ENCODE results near the gene CALML3. TPM values are rescaled to one million over a fixed set of nuclear protein-coding genes. Genes with fewer than 3 reads are reported as not detected.
"Not testable (repeated sequence)": the region's sequence is repeated elsewhere in the genome, so short reads cannot be mapped to it uniquely, and the experiment has no call there.

The CALML3 gene
- total and polyA plus RNA-seq, 2 donors: not detected

- no peak for DNase-seq (ENCODE audit: extremely low spot score)
- WGBS: 84% methylated on average over 15 of the region's 15 CpGs
- no peak overlapping the region for H3K27ac ChIP-seq (ENCODE audit: low read depth)
- no peak overlapping the region for H3K4me3 ChIP-seq (ENCODE audit: low read depth, low read length)
- no peaks in the 10 kb centered on the region for H3K4me1 ChIP-seq (ENCODE audit: insufficient read depth)
- H3K36me3 ChIP-seq (ENCODE audit: insufficient read depth): no peaks in the 10 kb centered on the region
These were observed 27.0 kb downstream of the CALML3 start for GRCh38 chr10:5551531-5552375.

DNA sequence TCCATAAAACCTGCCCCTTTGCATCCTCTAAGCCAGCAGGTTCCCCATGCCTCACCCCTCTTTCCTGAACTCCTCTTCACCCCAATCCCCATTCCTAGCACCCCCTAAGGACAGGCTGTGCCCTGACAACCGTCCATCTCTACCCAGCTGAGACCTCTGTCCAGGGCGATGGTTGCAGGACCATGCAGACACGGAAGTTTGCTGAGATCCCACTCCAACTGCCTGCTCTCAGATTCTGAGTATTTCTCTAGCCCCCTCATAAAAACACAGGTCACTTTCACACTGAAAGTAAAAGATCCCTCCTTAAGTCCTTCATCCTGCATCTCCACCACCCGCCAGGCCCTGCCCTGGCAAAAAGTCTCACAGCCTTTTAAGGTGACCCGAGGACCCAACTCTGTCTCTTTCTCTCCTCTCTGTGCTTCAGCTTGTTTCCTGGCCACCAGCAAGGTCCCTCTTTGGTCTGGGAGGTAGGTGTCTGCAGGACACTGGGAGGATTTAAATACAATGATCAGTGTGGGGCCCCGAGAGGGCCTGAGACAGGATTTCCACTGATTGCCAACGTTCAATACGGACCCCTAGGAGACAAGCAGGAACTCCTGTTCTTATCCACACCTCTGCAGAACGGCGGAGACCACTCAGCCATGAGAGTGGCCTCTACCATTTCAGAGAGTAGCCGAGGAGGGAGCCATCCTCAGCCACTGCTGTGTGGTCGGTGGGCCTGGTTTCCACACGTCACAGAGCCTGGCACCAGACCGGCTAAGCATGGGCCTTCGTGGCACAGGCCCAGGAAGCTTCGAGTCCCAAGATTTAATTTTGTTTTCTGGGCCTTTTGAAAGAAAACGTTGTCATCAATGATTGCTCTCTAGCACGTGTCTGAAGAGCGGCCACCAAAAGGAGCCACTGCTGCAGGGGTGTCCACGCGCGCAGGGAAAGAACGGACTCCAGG lies 27.9 kb downstream of the CALML3 start:
- no peak overlapping the region for H3K4me3 ChIP-seq (ENCODE audit: low read depth, low read length)
- H3K27ac ChIP-seq (ENCODE audit: low read depth): no peak overlapping the region
- no peaks in the 10 kb centered on the region for H3K36me3 ChIP-seq (ENCODE audit: insufficient read depth)
- no peaks in the 10 kb centered on the region for H3K4me1 ChIP-seq (ENCODE audit: insufficient read depth)
- no peak for DNase-seq (ENCODE audit: extremely low spot score)
- WGBS: 87% methylated on average over 23 of the region's 23 CpGs

GRCh38 chr10:5553400-5554170 lies 28.8 kb downstream of the CALML3 start:
- 80% methylated on average over 17 of the region's 17 CpGs for WGBS
- DNase-seq (ENCODE audit: extremely low spot score): no peak
- Histone ChIP-seq H3K4me1 (ENCODE audit: insufficient read depth) (no peaks in the 10 kb centered on the region), H3K36me3 (ENCODE audit: insufficient read depth) (no peaks in the 10 kb centered on the region), H3K27ac (ENCODE audit: low read depth) (no peak overlapping the region), H3K4me3 (ENCODE audit: low read depth, low read length) (no peak overlapping the region)

GRCh38 chr10:5555021-5555510 lies 30.3 kb downstream of the CALML3 start:
- no peak for DNase-seq (ENCODE audit: extremely low spot score)
- WGBS: 77% methylated on average over 19 of the region's 19 CpGs
- Histone ChIP-seq H3K4me3 (ENCODE audit: low read depth, low read length) (no peak overlapping the region), H3K36me3 (ENCODE audit: insufficient read depth) (no peaks in the 10 kb centered on the region), H3K27ac (ENCODE audit: low read depth) (no peak overlapping the region), H3K4me1 (ENCODE audit: insufficient read depth) (no peaks in the 10 kb centered on the region)

DNA sequence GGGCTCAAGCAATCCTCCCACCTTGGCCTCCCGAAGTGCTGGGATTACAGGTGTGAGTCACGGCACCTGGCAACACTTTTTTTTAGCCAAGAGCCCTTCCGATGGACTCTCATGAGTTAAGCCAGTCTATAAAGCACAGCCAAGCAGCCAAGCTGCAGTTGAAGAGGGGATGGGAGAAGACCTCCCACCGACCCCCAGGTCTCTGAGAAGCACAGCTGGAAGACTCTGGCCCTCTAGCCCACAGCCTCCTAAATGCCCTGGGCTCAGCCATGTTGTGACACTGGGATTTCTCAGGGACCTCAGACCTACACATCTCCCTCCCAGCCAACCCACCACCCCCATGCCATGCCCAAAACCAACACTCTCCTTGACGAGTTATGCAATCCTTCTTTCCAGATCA lies 31.1 kb downstream of the CALML3 start:
- Histone ChIP-seq H3K36me3 (ENCODE audit: insufficient read depth) (no peaks in the 10 kb centered on the region), H3K27ac (ENCODE audit: low read depth) (no peak overlapping the region), H3K4me3 (ENCODE audit: low read depth, low read length) (no peak overlapping the region), H3K4me1 (ENCODE audit: insufficient read depth) (no peaks in the 10 kb centered on the region)
- no peak for DNase-seq (ENCODE audit: extremely low spot score)
- WGBS: 91% methylated on average over 5 of the region's 5 CpGs

DNA sequence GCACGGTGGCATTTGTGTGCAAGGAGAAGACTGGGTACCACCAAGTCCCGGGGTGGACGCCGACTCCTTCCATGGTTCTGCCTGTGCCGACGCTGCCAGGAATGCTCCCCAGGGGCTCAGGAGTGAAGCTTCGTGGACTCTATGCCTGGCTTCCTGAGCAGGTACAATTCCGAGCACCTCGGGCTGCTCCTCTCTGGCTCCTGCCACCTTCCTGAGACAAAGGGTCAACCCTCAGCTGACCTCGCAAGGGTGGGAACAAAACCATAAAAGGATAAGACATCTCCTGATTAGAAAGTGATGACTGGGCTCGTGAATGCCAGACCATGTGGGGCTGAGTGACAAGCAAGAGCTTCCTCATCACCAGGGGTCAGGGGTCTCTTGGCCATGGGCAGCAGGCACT lies 31.8 kb downstream of the CALML3 start:
- H3K4me1 ChIP-seq (ENCODE audit: insufficient read depth): no peaks in the 10 kb centered on the region
- no peak overlapping the region for H3K4me3 ChIP-seq (ENCODE audit: low read depth, low read length)
- H3K27ac ChIP-seq (ENCODE audit: low read depth): no peak overlapping the region
- DNase-seq (ENCODE audit: extremely low spot score): no peak
- WGBS: 86% methylated on average over 11 of the region's 11 CpGs
- H3K36me3 ChIP-seq (ENCODE audit: insufficient read depth): no peaks in the 10 kb centered on the region

DNA sequence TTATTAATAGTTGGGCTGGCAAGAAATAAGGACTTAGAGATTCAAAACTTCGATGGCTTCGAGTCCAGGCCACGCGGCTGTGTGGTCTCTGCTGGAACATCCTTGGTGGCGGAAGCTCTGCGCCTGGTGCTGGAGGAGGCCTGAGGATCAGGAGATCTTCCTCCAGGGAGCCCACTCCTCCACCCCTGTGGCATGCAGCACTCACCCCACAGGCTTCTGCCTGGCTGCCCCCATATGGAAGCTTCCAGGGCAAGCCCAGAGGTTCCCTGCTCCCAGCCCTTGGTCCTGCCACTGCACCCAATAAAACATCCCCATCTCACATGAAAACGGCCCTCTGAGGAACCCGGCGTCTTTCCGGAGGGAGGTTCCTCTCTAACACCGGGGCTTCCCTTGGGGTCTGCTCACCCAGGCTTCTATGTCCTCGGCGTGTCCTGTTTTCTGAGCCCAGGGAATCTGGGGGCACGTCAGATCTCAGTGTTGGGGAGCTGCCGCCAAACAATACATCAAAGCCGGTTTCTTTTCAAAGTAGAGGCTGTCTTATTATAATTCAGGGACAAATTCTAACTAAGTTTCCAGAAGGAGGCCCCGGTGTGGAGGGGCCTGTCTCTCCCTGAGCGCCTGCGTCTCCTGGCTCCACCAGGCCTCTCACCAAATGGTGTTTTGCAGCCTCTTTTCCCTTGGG lies 32.4 kb downstream of the CALML3 start:
- no peaks in the 10 kb centered on the region for H3K4me1 ChIP-seq (ENCODE audit: insufficient read depth)
- no peak for DNase-seq (ENCODE audit: extremely low spot score)
- 92% methylated on average over 19 of the region's 19 CpGs for WGBS

DNA sequence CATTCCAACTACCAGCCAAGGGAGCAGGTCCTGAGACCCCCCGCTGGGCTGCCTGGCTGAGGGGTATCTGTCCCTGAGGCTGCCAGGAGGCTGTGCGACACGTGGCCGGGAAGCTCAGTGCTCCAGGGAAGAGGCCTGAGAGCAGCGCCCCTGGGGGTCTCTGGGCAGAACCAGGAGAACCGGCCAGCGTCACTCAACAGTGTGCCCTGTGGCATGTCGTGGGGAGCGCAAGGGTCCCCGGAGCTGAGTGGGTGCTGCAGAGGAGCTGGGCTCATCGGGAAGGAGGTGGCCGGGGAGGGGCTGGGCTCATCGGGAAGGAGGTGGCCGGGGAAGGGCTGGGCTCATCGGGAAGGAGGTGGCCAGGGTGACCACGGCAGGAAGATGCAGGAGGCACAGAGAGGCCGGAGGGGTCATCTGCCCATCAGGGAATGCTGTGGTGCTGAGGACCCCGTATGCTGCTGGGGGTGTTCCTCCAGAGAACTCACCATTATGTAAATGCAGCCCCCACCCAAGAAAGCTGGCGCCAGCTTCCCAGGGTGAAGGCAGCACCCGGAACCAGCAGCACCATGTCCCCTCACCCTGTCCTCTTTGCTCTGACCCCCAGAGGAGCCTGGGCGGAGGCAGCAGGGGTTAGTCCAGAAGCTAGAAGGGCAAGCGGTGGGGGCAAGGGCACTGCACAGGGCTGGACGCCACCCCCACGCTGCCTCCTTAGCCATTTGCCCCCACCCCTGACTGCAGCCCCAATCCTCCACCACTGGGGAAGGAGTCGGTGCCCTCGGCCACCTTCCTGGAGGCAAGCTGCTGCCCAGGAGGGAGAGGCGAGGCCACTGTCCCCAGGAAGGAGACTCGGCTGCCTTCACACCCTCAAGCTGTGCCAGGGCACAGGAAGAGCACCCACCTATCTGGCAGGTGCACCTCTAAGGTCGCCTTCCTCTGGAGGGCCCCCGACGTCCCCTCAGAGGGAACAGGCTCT lies 33.3 kb downstream of the CALML3 start:
- WGBS: 93% methylated on average over 31 of the region's 31 CpGs
- no peak for DNase-seq (ENCODE audit: extremely low spot score)
- H3K36me3 ChIP-seq (ENCODE audit: insufficient read depth): no peaks in the 10 kb centered on the region
- no peak overlapping the region for H3K27ac ChIP-seq (ENCODE audit: low read depth)
- no peak overlapping the region for H3K4me3 ChIP-seq (ENCODE audit: low read depth, low read length)
- H3K4me1 ChIP-seq (ENCODE audit: insufficient read depth): no peaks in the 10 kb centered on the region

More for the DNA sequence above, 32.4 kb downstream of the CALML3 start:
- Histone ChIP-seq H3K4me3 (ENCODE audit: low read depth, low read length) (no peak overlapping the region), H3K36me3 (ENCODE audit: insufficient read depth) (no peaks in the 10 kb centered on the region), H3K27ac (ENCODE audit: low read depth) (no peak overlapping the region)

- H3K4me3 ChIP-seq (ENCODE audit: low read depth, low read length); H3K27ac ChIP-seq (ENCODE audit: low read depth); DNase-seq (ENCODE audit: extremely low spot score); H3K4me1 ChIP-seq (ENCODE audit: insufficient read depth); H3K36me3 ChIP-seq (ENCODE audit: insufficient read depth): not testable (repeated sequence)
- 81% methylated on average over 9 of the region's 9 CpGs for WGBS
These were observed 34.3 kb downstream of the CALML3 start for GRCh38 chr10:5559022-5559421.

DNA sequence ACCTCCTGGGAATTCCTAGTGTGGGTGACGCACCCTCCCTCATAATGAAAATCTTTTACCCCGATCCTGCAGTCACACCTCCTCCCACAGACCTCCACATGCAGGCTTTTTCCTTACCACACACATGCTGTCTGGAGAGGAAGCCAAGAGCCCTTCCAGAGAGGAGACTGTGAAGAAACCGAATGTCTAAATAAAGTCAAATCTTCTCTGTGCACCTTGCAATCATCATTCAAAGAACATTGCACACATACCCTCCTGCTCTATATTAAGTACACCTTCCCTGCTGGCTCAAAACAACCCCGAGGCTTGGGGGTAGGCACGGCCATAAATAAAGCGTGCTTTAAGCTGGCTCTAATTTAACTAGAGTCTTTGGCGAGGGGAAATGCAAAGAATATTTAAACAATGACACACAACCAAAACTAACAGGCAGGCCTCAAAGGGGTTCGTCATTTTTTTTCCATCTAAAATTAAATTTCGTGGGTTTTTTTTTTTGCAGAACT lies 34.9 kb downstream of the CALML3 start:
- no peaks in the 10 kb centered on the region for H3K4me1 ChIP-seq (ENCODE audit: insufficient read depth)
- DNase-seq (ENCODE audit: extremely low spot score): no peak
- WGBS: 25% methylated on average over 9 of the region's 9 CpGs
- no peak overlapping the region for H3K27ac ChIP-seq (ENCODE audit: low read depth)
- no peaks in the 10 kb centered on the region for H3K36me3 ChIP-seq (ENCODE audit: insufficient read depth)
- H3K4me3 ChIP-seq (ENCODE audit: low read depth, low read length): no peak overlapping the region

- no peaks in the 10 kb centered on the region for H3K36me3 ChIP-seq (ENCODE audit: insufficient read depth)
- H3K4me3 ChIP-seq (ENCODE audit: low read depth, low read length): no peak overlapping the region
- 91% methylated on average over 10 of the region's 10 CpGs for WGBS
- H3K27ac ChIP-seq (ENCODE audit: low read depth): no peak overlapping the region
- H3K4me1 ChIP-seq (ENCODE audit: insufficient read depth): no peaks in the 10 kb centered on the region
- DNase-seq (ENCODE audit: extremely low spot score): no peak
These were observed 35.5 kb downstream of the CALML3 start for GRCh38 chr10:5560142-5560816.

Data from urinary bladder (tissue), 4 donors.